ENCODE results near the gene TJP1. TPM values are rescaled to one million over a fixed set of nuclear protein-coding genes. Genes with fewer than 3 reads are reported as not detected.

The TJP1 gene
- total and polyA plus RNA-seq, 7 experiments from 2014 or later = not detected

GRCh38 chr15:29693225-29693624 lies 129.0 kb downstream of the TJP1 start:
- H3K4me1 Mint-ChIP-seq = no peaks in the 10 kb centered on the region
- DNase-seq (no peak), ATAC-seq (no peak)
- H3K4me3 Mint-ChIP-seq = no peak overlapping the region
- peaks cover 6 to 42% (median 21%) of the 10 kb centered on the region in 5 donors for H3K27me3 Mint-ChIP-seq
- H3K27ac Mint-ChIP-seq = no peak overlapping the region
- CTCF ChIA-PET = no interaction called here
- POLR2A ChIA-PET = no interaction called here
- no peaks in the 10 kb centered on the region for H3K4me1 ChIP-seq (ENCODE audit: control insufficient read depth in 2 of 2, insufficient read depth in 2 of 2, low read length in 2 of 2)
- H3K36me3 Mint-ChIP-seq = peaks cover 0 to 6% (median 0%) of the 10 kb centered on the region in 5 donors
- peaks cover 0 to 27% (median 4%) of the 10 kb centered on the region in 11 donors for H3K9me3 Mint-ChIP-seq
- H3K4me3 ChIP-seq (ENCODE audit: low read length) = no peak overlapping the region
- H3K27me3 ChIP-seq (ENCODE audit: control insufficient read depth in 2 of 2, insufficient read depth in 2 of 2, low read length in 2 of 2) = no peaks in the 10 kb centered on the region
- H3K36me3 ChIP-seq (ENCODE audit: control insufficient read depth in 2 of 3, insufficient read depth in 3 of 3, low read length in 3 of 3) = no peaks in the 10 kb centered on the region
- no peak overlapping the region for H3K27ac ChIP-seq (ENCODE audit: low read depth, low read length)
- intact Hi-C loops (cut with micrococcal nuclease) = no loop called here
- no peaks in the 10 kb centered on the region for H3K9me3 ChIP-seq (ENCODE audit: control insufficient read depth in 2 of 3, low read length in 3 of 3)

- Mint-ChIP-seq H3K4me1 (no peaks in the 10 kb centered on the region), H3K27me3 (peaks cover 6 to 47% (median 14%) of the 10 kb centered on the region in 5 donors), H3K27ac (no peak overlapping the region), H3K36me3 (peaks cover 0 to 6% (median 0%) of the 10 kb centered on the region in 5 donors), H3K9me3 (peaks cover 0 to 27% (median 4%) of the 10 kb centered on the region in 11 donors), H3K4me3 (no peak overlapping the region)
- no peak for ATAC-seq
- H3K27me3 ChIP-seq (ENCODE audit: control insufficient read depth in 2 of 2, insufficient read depth in 2 of 2, low read length in 2 of 2) = no peaks in the 10 kb centered on the region
- no peaks in the 10 kb centered on the region for H3K9me3 ChIP-seq (ENCODE audit: control insufficient read depth in 2 of 3, low read length in 3 of 3)
- ChIA-PET POLR2A (interaction anchor here (0.6 kb wide), 1 partner anchor 123 kb away, joined by 3 read pairs; no protein-coding TSS in a partner anchor), CTCF (no interaction called here)
- intact Hi-C loops (cut with micrococcal nuclease) = no loop called here
- DNase-seq = no peak
- H3K36me3 ChIP-seq (ENCODE audit: control insufficient read depth in 2 of 3, insufficient read depth in 3 of 3, low read length in 3 of 3) = no peaks in the 10 kb centered on the region
- no peak overlapping the region for H3K4me3 ChIP-seq (ENCODE audit: low read length)
- no peaks in the 10 kb centered on the region for H3K4me1 ChIP-seq (ENCODE audit: control insufficient read depth in 2 of 2, insufficient read depth in 2 of 2, low read length in 2 of 2)
- no peak overlapping the region for H3K27ac ChIP-seq (ENCODE audit: low read depth, low read length)
These were observed 129.7 kb downstream of the TJP1 start for GRCh38 chr15:29692527-29692926.

GRCh38 chr15:29690765-29691475 lies 131.3 kb downstream of the TJP1 start:
- Mint-ChIP-seq H3K9me3 (peaks cover 0 to 27% (median 4%) of the 10 kb centered on the region in 11 donors), H3K4me1 (no peaks in the 10 kb centered on the region), H3K27me3 (peaks cover 6 to 47% (median 17%) of the 10 kb centered on the region in 5 donors), H3K4me3 (no peak overlapping the region), H3K36me3 (peaks cover 0 to 6% (median 0%) of the 10 kb centered on the region in 5 donors), H3K27ac (no peak overlapping the region)
- POLR2A ChIA-PET = no interaction called here
- intact Hi-C loops (cut with micrococcal nuclease) = no loop called here
- H3K9me3 ChIP-seq (ENCODE audit: control insufficient read depth in 2 of 3, low read length in 3 of 3) = no peaks in the 10 kb centered on the region
- no peaks in the 10 kb centered on the region for H3K36me3 ChIP-seq (ENCODE audit: control insufficient read depth in 2 of 3, insufficient read depth in 3 of 3, low read length in 3 of 3)
- H3K27me3 ChIP-seq (ENCODE audit: control insufficient read depth in 2 of 2, insufficient read depth in 2 of 2, low read length in 2 of 2) = no peaks in the 10 kb centered on the region
- ATAC-seq (no peak), DNase-seq (no peak)
- H3K4me1 ChIP-seq (ENCODE audit: control insufficient read depth in 2 of 2, insufficient read depth in 2 of 2, low read length in 2 of 2) = no peaks in the 10 kb centered on the region
- H3K27ac ChIP-seq (ENCODE audit: low read depth, low read length) = no peak overlapping the region
- CTCF ChIA-PET = interaction anchor here (0.6 kb wide), 1 partner anchor 163 kb away, joined by 3 read pairs; no protein-coding TSS in a partner anchor
- H3K4me3 ChIP-seq (ENCODE audit: low read length) = no peak overlapping the region

- H3K4me1 Mint-ChIP-seq = no peaks in the 10 kb centered on the region
- H3K36me3 ChIP-seq (ENCODE audit: control insufficient read depth in 2 of 3, insufficient read depth in 3 of 3, low read length in 3 of 3) = no peaks in the 10 kb centered on the region
- H3K4me1 ChIP-seq (ENCODE audit: control insufficient read depth in 2 of 2, insufficient read depth in 2 of 2, low read length in 2 of 2) = no peaks in the 10 kb centered on the region
- ChIA-PET POLR2A (no interaction called here), CTCF (no interaction called here)
- peaks cover 6 to 49% (median 13%) of the 10 kb centered on the region in 5 donors for H3K27me3 Mint-ChIP-seq
- H3K9me3 Mint-ChIP-seq = peaks cover 0 to 15% (median 2%) of the 10 kb centered on the region in 11 donors
- H3K27ac ChIP-seq (ENCODE audit: low read depth, low read length) = no peak overlapping the region
- H3K4me3 Mint-ChIP-seq = no peak overlapping the region
- H3K36me3 Mint-ChIP-seq = peaks cover 0 to 6% (median 0%) of the 10 kb centered on the region in 5 donors
- H3K9me3 ChIP-seq (ENCODE audit: control insufficient read depth in 2 of 3, low read length in 3 of 3) = no peaks in the 10 kb centered on the region
- no peak for DNase-seq
- no peak overlapping the region for H3K4me3 ChIP-seq (ENCODE audit: low read length)
- intact Hi-C loops (cut with micrococcal nuclease) = no loop called here
- no peak for ATAC-seq
- no peak overlapping the region for H3K27ac Mint-ChIP-seq
- H3K27me3 ChIP-seq (ENCODE audit: control insufficient read depth in 2 of 2, insufficient read depth in 2 of 2, low read length in 2 of 2) = no peaks in the 10 kb centered on the region
These were observed 132.8 kb downstream of the TJP1 start for GRCh38 chr15:29689287-29689986.

GRCh38 chr15:29688506-29689286 lies 133.6 kb downstream of the TJP1 start:
- Mint-ChIP-seq H3K4me1 (no peaks in the 10 kb centered on the region), H3K27me3 (peaks cover 6 to 42% (median 13%) of the 10 kb centered on the region in 5 donors), H3K27ac (no peak overlapping the region), H3K9me3 (peaks cover 0 to 8% (median 2%) of the 10 kb centered on the region in 11 donors), H3K4me3 (no peak overlapping the region), H3K36me3 (peaks cover 0 to 6% (median 0%) of the 10 kb centered on the region in 5 donors)
- DNase-seq = no peak
- intact Hi-C loops (cut with micrococcal nuclease) = no loop called here
- Histone ChIP-seq H3K4me3 (ENCODE audit: low read length) (no peak overlapping the region), H3K27ac (ENCODE audit: low read depth, low read length) (no peak overlapping the region), H3K27me3 (ENCODE audit: control insufficient read depth in 2 of 2, insufficient read depth in 2 of 2, low read length in 2 of 2) (no peaks in the 10 kb centered on the region), H3K4me1 (ENCODE audit: control insufficient read depth in 2 of 2, insufficient read depth in 2 of 2, low read length in 2 of 2) (no peaks in the 10 kb centered on the region), H3K9me3 (ENCODE audit: control insufficient read depth in 2 of 3, low read length in 3 of 3) (no peaks in the 10 kb centered on the region), H3K36me3 (ENCODE audit: control insufficient read depth in 2 of 3, insufficient read depth in 3 of 3, low read length in 3 of 3) (no peaks in the 10 kb centered on the region)
- POLR2A ChIA-PET = no interaction called here
- CTCF ChIA-PET = no interaction called here
- ATAC-seq = no peak

- Mint-ChIP-seq H3K36me3 (peaks cover 0 to 6% (median 0%) of the 10 kb centered on the region in 5 donors), H3K4me3 (no peak overlapping the region), H3K27ac (no peak overlapping the region), H3K9me3 (peaks cover 0 to 4% (median 0%) of the 10 kb centered on the region in 11 donors), H3K4me1 (no peaks in the 10 kb centered on the region), H3K27me3 (peaks cover 3 to 36% (median 13%) of the 10 kb centered on the region in 5 donors)
- ChIA-PET POLR2A (no interaction called here), CTCF (no interaction called here)
- ATAC-seq = no peak
- no peaks in the 10 kb centered on the region for H3K36me3 ChIP-seq (ENCODE audit: control insufficient read depth in 2 of 3, insufficient read depth in 3 of 3, low read length in 3 of 3)
- H3K27me3 ChIP-seq (ENCODE audit: control insufficient read depth in 2 of 2, insufficient read depth in 2 of 2, low read length in 2 of 2) = no peaks in the 10 kb centered on the region
- no peak overlapping the region for H3K27ac ChIP-seq (ENCODE audit: low read depth, low read length)
- H3K4me1 ChIP-seq (ENCODE audit: control insufficient read depth in 2 of 2, insufficient read depth in 2 of 2, low read length in 2 of 2) = no peaks in the 10 kb centered on the region
- intact Hi-C loops (cut with micrococcal nuclease) = no loop called here
- H3K9me3 ChIP-seq (ENCODE audit: control insufficient read depth in 2 of 3, low read length in 3 of 3) = no peaks in the 10 kb centered on the region
- H3K4me3 ChIP-seq (ENCODE audit: low read length) = no peak overlapping the region
- no peak for DNase-seq
These were observed 134.2 kb downstream of the TJP1 start for GRCh38 chr15:29687939-29688505.
